Activated naive CD4-positive, alpha-beta T cell treated with anti-CD3 and anti-CD28 coated beads, Interleukin-2, amount 10 ng/mL, durations not matched to agents 7 days and 5 days (primary cell): ENCODE results near the gene GAB2.
"Not testable (repeated sequence)": the region's sequence is repeated elsewhere in the genome, so short reads cannot be mapped to it uniquely, and the experiment has no call there.

Experiments used
- CTCF ChIA-PET: fragments of 350-600 bp; sonication (Branson Sonifier 250); formaldehyde crosslinking; loops from one replicate; lab custom pipeline; 2021; ENCODE audit warnings: antibody characterized with exemption; lab: Charles Lee
- DNase-seq: peaks from one replicate; pipeline ENCODE4 v3.0.0-alpha.2; 2020
- H3K27ac Mint-ChIP-seq: one replicate; pipeline ENCODE4 v1.8.0; 2021; ENCODE audit warnings: mild to moderate bottlenecking, moderate library complexity, mixed read lengths
- H3K27me3 Mint-ChIP-seq: one replicate; pipeline ENCODE4 v1.8.0; 2021; ENCODE audit warnings: mild to moderate bottlenecking, mixed read lengths
- H3K36me3 Mint-ChIP-seq: one replicate; pipeline ENCODE4 v1.8.0; 2021; ENCODE audit warnings: mixed read lengths
- H3K4me1 Mint-ChIP-seq: one replicate; pipeline ENCODE4 v1.8.0; 2021; ENCODE audit warnings: mixed read lengths
- H3K4me3 Mint-ChIP-seq: one replicate; pipeline ENCODE4 v1.8.0; 2021; ENCODE audit warnings: mild to moderate bottlenecking, moderate library complexity, mixed read lengths
- H3K9me3 Mint-ChIP-seq: one replicate; pipeline ENCODE4 v1.8.0; 2021; ENCODE audit warnings: mixed read lengths

GAB2 gene

DNA sequence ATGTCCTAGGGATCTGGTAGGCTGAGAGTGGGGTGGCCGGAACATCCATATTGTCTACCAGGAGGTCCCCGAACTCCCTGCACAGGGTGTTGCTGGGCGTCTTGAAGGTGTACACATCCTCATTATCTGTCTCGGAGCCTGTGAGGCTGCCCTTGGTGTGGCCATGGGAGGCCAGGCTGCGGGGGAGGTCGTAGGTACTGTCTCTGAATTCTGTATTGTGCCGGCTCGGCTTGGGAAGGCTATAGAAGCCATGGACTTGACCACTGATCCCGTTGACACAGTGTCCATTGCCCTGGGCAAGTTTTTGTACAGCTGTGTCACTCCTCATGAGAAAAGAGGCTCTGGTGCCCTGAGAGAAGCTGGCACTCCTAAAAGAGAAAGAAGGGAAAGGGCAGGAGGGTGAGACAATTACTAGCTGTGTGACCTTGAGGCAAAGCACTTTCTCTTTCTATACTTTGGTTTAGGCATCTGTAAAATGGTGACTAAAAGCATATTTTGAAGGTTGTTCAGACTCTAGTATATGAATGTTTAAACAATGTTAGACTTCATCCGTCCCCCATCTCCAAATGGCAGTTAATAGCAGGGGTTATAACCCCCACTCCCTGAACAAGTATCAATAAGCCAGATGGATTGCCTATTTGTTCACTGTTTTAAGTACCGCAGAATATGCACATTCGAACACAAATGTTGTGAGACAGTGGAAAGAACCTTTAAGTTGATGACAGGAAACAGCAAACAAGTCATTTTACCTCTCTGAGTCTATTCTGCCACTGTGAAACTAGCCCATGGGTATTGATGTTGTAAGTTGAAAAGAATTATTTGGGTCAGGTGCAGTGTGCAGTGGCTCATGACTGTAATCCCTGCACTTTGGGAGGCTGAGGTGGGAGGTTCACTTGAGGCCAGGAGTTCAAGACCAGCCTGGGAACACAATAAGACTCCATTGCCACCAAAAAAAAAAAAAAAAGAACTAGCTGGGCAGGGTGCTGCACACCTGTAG lies 190.6 kb downstream of the GAB2 start:
- Mint-ChIP-seq H3K27ac (peak overlapping the region; percentile 81), H3K4me1 (peaks cover 56% of the 10 kb centered on the region), H3K9me3 (no peaks in the 10 kb centered on the region), H3K4me3 (no peak overlapping the region), H3K27me3 (no peaks in the 10 kb centered on the region), H3K36me3 (peaks cover 28% of the 10 kb centered on the region)
- CTCF ChIA-PET = interaction anchor here (1.0 to 3.9 kb wide), 16 partner anchors 14 to 338 kb away, joined by 3 to 65 read pairs (median 4); partner anchors contain the start of genes GAB2, KCTD21 and USP35
- DNase-seq = no peak

DNA sequence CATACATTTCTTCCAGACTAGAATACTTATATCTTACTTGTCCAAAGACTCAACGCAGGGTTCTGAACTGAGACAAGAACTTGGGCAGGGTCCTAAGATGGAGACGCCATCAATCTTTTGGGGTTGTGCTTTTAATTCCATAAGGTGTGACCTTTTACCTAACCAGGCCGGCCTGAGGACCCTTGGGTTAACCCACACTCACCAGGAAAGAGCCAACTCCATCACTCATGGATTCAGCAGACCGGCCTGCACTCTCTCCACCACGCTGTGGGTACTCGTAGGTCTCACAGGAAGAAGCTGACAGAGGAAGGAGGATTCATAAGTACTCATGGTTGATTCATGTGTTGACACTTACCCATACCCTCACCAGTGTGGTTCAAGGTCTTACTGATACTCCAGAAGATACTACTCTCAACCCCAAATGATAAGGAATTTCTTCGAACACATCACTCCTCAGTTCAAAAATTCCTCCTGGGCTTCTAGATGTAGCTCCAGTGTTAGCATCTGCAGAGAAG lies 192.7 kb downstream of the GAB2 start:
- CTCF ChIA-PET = no interaction called here
- DNase-seq = no peak
- H3K27ac Mint-ChIP-seq = no peak overlapping the region
- H3K27me3 Mint-ChIP-seq = no peaks in the 10 kb centered on the region
- H3K9me3 Mint-ChIP-seq = no peaks in the 10 kb centered on the region
- H3K4me1 Mint-ChIP-seq = peaks cover 55% of the 10 kb centered on the region
- peaks cover 36% of the 10 kb centered on the region for H3K36me3 Mint-ChIP-seq
- no peak overlapping the region for H3K4me3 Mint-ChIP-seq

DNA sequence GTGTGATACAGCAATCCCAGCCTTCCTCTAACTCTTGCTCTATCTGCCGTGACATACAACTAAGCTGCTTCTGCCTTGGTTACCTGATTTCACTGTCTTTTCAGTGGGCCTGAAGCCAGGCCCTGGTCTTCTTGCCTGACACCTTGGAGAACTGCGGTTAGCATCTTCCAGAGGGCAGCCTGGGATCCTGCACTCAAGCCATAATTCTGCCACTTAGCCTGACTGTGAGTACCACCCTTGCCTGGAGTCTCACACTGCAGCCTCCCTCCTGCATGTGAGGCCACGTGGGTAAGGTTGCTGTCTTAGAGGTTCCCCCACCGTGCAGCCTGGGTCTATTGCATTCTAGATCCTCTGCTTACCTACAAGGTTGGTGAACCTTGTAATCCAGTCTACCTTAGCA lies 193.1 kb downstream of the GAB2 start:
- no peaks in the 10 kb centered on the region for H3K9me3 Mint-ChIP-seq
- no peak overlapping the region for H3K4me3 Mint-ChIP-seq
- no peak for DNase-seq
- H3K4me1 Mint-ChIP-seq = peaks cover 51% of the 10 kb centered on the region
- CTCF ChIA-PET = interaction anchor here (0.6 kb wide), 1 partner anchor 25 kb away, joined by 4 read pairs; no protein-coding TSS in a partner anchor
- peaks cover 39% of the 10 kb centered on the region for H3K36me3 Mint-ChIP-seq
- H3K27me3 Mint-ChIP-seq = no peaks in the 10 kb centered on the region
- H3K27ac Mint-ChIP-seq = peak overlapping the region; percentile 21

DNA sequence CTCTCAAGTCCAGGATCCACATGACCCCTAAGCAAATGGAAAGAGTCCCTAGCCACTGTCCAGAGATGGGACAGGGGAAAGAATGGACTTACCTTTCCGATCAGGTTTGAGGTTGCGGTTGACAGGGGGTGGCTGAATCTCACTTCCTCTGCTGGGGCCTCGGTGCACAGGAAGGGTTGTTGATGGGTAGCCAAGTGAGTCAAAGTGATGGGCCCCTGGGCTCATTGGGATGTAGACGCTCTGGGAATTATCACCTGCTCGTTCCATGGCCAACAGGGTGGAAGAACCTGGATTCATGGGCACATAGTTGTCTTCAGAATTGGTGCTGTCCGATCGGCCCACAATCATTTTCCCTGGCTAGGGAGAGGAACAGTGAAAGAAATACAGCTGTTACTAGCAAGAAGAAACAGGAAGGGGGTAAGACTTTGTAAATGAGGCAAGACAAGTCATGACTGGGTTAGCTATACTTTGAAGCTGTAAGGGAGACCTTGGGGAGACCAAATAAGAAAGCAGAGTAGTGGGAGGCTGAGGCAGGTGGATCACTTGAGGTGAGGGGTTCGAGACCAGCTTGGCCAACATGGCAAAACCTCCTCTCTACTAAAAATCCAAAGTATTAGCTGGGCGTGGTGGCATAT lies 194.2 kb downstream of the GAB2 start:
- Mint-ChIP-seq H3K27me3 (no peaks in the 10 kb centered on the region), H3K4me1 (peaks cover 40% of the 10 kb centered on the region), H3K9me3 (no peaks in the 10 kb centered on the region), H3K4me3 (no peak overlapping the region), H3K36me3 (peaks cover 40% of the 10 kb centered on the region), H3K27ac (no peak overlapping the region)
- CTCF ChIA-PET = no interaction called here
- peak; percentile 8 for DNase-seq

DNA sequence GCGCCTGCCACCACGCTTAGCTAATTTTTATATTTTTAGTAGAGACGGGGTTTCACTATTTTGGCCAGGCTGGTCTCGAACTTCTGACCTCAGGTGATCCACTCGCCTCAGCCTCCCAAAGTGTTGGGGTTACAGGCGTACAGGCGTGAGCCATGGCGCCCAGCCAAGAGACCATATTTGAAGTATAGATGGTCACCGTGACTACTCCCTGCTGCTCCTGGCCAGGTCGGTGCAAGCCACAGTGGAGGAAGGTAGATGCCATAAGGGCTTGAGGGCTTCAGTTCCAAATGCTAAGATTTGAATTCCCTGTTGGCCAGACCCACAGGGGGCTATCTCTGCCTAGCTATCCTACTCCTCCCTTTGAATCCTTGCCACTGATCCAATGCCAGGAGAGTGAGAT lies 194.9 kb downstream of the GAB2 start:
- H3K36me3 Mint-ChIP-seq = peaks cover 40% of the 10 kb centered on the region
- H3K4me1 Mint-ChIP-seq = peaks cover 33% of the 10 kb centered on the region
- H3K4me3 Mint-ChIP-seq, CTCF ChIA-PET, H3K27me3 Mint-ChIP-seq, H3K9me3 Mint-ChIP-seq, H3K27ac Mint-ChIP-seq: not testable (repeated sequence)
- DNase-seq = peak; percentile 8

DNA sequence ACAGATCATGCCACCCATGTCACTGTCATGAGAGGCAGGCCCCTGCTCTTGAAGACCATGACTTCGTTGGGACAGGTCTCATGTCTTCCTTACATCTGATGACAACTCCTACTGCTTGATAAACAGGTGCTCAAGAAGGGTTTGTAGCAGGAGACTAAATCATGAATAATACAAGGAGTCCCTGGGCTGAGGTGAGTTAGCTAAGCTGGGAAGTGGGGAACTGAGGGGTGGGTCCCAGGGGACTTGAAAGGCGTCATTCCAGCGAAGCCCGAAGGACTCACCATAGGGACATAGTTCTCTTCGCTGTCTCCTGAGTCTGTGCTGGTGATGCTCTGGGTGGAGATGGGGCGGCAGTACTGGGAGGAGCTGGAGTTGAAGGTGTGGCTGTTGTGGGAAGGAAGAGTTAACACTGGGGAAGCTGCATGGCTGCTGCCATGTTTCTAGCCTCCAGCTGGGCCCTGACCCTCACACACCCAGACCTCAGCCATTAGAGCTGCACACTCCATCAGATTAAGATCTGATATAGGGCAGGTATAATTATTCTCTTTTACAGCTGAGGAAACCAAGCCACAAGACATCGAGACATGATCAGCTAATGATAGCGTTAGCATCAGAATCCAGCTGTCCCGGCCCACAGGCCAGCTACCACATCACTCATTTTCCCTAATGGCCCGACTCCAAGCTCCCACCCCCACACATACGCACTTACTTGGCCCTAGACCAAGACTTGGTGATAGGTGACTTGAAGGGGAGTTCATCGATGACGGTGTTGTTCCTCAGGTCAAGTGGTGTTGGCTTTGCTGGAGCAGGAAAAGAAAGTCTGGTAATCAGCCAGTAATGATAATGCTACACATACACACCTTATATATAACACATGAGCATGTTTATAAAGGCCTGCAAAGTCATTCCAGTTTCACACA lies 196.0 kb downstream of the GAB2 start:
- H3K27ac Mint-ChIP-seq = no peak overlapping the region
- CTCF ChIA-PET = interaction anchor here (1.0 kb wide), 1 partner anchor 18 kb away, joined by 4 read pairs; no protein-coding TSS in a partner anchor

DNA sequence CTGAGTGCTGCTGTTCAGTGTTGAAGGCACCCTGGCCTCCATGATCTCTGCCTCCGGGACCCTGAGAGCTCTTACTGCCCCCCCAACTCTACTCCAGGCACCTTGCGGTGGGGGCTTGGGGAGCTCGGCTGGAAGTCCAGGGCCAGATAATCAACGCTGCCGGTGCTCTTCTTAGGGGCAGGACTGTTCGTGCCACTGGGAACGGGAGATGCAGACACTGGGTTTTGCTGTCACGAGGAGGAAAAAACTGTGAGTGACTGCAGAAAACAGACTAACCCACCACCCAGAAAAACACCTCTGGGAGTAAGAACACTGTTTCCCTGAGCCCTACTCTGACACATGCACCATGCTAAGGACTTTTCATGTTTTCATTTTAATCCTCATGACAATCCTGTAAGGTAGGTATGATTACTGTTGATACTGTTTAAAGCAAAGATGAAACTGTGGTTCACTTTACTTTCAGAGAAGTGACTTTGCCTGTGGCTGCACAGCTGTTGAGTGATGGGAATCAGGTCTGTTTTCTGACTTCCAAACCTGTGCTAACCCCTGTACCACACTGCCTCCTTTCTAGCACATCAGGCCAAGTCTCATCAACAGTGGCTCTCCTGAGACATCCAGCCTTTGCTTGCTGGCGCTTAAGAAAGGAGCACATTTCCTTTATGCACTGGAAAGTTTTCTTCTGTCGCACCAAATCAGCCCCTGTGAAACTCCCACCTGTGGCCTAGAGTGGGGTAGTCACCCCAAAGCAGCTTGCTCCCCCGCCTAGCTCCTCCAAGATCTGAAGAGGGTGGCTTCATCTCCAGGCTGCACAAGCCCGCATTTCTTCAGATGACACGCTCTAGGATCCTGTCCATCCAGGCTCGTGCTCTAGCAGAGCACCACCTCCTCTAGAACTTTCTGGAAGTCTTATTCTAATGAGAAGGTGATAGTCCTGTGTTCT lies 197.1 kb downstream of the GAB2 start:
- Mint-ChIP-seq H3K4me1 (peaks cover 25% of the 10 kb centered on the region), H3K36me3 (peaks cover 55% of the 10 kb centered on the region), H3K27me3 (no peaks in the 10 kb centered on the region), H3K27ac (no peak overlapping the region), H3K9me3 (no peaks in the 10 kb centered on the region), H3K4me3 (no peak overlapping the region)
- CTCF ChIA-PET = interaction anchor here (1.0 to 1.3 kb wide), 2 partner anchors 8 to 17 kb away, joined by 4 to 7 read pairs; no protein-coding TSS in a partner anchor
- peak; percentile 19 for DNase-seq

More for the DNA sequence above, 196.0 kb downstream of the GAB2 start:
- H3K36me3 Mint-ChIP-seq = peaks cover 47% of the 10 kb centered on the region
- no peak overlapping the region for H3K4me3 Mint-ChIP-seq
- DNase-seq = peak; percentile 11
- H3K9me3 Mint-ChIP-seq = no peaks in the 10 kb centered on the region
- peaks cover 27% of the 10 kb centered on the region for H3K4me1 Mint-ChIP-seq
- no peaks in the 10 kb centered on the region for H3K27me3 Mint-ChIP-seq

DNA sequence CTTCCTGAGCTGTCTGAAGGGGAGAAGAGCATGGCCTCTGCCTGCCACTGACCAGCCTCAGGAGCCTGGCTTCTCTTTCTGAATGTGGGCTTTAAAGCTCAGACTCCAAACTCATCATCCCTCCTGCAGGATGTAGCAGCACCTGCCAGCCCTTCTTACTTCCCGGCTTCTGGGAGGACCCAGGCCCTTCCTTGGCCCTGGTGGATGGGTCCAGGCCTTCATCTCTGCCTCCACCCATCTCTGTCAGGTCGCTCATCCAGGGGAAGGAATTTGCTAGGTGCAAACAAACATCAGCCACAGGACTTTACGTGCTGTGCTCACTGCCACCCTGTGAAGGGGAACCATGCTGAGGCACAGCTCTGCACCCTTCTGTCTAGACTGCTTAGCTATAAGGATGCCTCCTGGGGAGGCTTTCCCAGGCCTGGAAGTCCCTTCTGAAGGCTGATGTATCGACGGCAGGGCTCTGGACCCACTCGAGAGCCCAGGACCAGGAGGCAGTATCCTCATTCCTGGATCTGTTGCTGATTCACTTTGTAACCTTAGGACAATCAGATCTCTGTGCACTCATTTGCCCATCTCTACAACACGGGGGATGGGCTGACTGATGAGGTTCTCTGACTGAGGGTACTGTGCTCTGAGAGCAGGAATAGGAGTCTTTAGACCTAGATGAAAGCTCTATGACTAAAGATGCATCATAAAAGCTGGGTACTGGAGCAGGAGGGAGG lies 198.0 kb downstream of the GAB2 start:
- Mint-ChIP-seq H3K36me3 (peaks cover 53% of the 10 kb centered on the region), H3K4me3 (no peak overlapping the region), H3K9me3 (no peaks in the 10 kb centered on the region), H3K27me3 (no peaks in the 10 kb centered on the region), H3K4me1 (peaks cover 17% of the 10 kb centered on the region), H3K27ac (no peak overlapping the region)
- CTCF ChIA-PET = interaction anchor here (1.3 kb wide), 1 partner anchor 9 kb away, joined by 7 read pairs; no protein-coding TSS in a partner anchor
- DNase-seq = peak; percentile 14

DNA sequence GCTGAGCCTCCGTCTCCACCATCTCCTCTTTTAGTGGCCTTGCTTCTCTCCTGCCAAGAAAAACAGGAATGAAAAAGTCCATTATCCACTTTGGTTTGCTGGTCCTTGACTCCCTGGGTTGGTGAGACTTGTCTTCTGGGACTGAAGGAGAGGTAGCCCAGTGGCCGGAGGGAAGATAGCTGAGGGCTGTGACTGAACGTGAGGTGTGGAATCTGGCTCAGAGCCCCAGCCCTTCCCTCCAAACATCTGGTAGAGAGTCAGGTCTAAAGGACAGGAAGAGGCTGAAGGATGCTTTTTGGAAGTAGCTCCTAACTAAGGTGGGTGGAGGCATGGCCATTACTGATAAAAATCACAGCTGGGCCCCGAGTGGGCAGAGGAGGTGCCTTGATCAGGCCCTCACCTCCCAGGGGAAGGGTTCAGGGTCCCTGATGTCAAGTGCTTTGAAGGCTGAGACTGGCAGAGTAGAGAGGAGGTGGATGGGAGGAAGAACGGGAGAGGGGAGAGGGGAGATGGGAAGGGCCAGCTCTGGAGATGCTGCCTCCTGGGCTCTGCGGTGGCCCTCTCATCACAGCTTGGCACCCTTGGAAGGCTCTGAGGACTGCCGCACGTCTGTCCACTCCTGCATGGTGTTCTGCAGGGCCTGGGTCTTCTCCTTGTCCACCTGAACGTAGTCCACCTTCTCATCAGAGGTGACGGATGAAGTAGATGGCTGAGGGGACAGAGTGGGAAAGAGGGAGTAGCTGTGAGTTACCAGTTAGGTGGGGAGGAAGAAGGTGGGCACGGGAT lies 198.7 kb downstream of the GAB2 start:
- peaks cover 53% of the 10 kb centered on the region for H3K36me3 Mint-ChIP-seq
- peak; percentile 7 for DNase-seq
- H3K9me3 Mint-ChIP-seq = no peaks in the 10 kb centered on the region
- H3K27ac Mint-ChIP-seq = no peak overlapping the region
- no peak overlapping the region for H3K4me3 Mint-ChIP-seq
- no peaks in the 10 kb centered on the region for H3K27me3 Mint-ChIP-seq
- peaks cover 15% of the 10 kb centered on the region for H3K4me1 Mint-ChIP-seq
- CTCF ChIA-PET = interaction anchor here (0.7 to 1.3 kb wide), 2 partner anchors 9 to 346 kb away, joined by 4 to 7 read pairs; no protein-coding TSS in a partner anchor

DNA sequence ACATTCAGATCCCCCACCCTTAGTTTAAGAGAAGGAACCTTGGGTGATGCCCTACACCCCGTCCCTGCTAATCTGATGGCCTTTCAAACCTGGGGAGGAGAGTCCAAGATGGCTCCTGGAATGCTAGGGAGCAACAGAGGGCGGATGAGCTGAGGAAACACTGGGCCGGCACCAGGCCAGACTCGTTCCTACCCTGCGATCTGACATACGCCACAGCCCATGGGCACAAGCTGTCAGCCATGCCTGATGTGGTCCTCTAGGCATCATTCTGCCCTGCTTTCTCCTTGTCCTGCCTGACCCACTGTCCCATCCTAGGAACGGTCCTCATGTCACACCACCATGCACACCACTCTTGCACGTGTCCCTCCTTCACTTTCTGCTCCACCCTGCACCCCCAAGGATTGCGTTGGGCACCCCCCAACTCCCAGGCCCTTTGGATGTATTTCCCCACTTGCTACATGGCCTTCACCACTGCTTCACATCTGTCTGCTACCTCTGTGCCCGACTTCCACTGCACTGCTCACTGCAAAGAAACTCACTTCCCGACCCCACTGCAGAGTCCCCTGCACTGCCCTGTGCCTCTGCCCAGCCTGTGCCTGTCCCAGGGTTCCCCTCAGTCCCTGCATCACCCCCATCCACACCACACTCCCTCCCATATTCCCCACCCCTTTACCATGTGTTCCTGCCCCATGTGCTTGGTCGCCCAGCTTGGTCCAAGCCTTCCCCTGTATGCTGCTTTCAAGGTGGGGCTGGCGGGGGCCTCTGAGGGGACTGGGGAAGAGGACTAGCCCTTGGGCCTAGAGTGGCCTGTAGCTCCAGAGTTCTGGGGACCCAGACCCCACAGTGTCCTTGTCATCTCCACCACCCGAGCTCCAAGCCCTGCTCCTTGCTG lies 199.7 kb downstream of the GAB2 start:
- Mint-ChIP-seq H3K27me3 (no peaks in the 10 kb centered on the region), H3K27ac (no peak overlapping the region), H3K9me3 (no peaks in the 10 kb centered on the region), H3K4me1 (peaks cover 11% of the 10 kb centered on the region), H3K4me3 (no peak overlapping the region), H3K36me3 (peaks cover 52% of the 10 kb centered on the region)
- CTCF ChIA-PET = no interaction called here
- peak; percentile 12 for DNase-seq
